Measurements from ENCODE around the gene RNU6-8.

The RNU6-8 gene

GRCh38 chr14:32205554-32205953 lies 2.5 kb upstream of the RNU6-8 start:
- DNase-seq (ENCODE audit: low read depth, low spot score): no peak

- no peak for DNase-seq (ENCODE audit: low read depth, low spot score)
Measured at GRCh38 chr14:32203928-32204357, 874 bp upstream of the RNU6-8 start.

- DNase-seq (ENCODE audit: low read depth, low spot score): no peak
Measured at GRCh38 chr14:32202491-32202997, 525 bp downstream of the RNU6-8 start.

GRCh38 chr14:32201816-32202490 lies 1.1 kb downstream of the RNU6-8 start, which contains the start of gene RNU6-7:
TSS of gene RNU6-7 (plus strand) at chr14:32202045.
- DNase-seq (ENCODE audit: low read depth, low spot score): no peak

- DNase-seq (ENCODE audit: low read depth, low spot score): peak; percentile 42
Measured at GRCh38 chr14:32201193-32201815, 1.8 kb downstream of the RNU6-8 start.

GRCh38 chr14:32200368-32201192 lies 2.5 kb downstream of the RNU6-8 start:
- DNase-seq (ENCODE audit: low read depth, low spot score): no peak

- no peak for DNase-seq (ENCODE audit: low read depth, low spot score)
Measured at GRCh38 chr14:32197919-32198318, 5.2 kb downstream of the RNU6-8 start.

GRCh38 chr14:32195636-32196035 lies 7.4 kb downstream of the RNU6-8 start:
- DNase-seq (ENCODE audit: low read depth, low spot score): no peak

GRCh38 chr14:32193532-32193931 lies 9.5 kb downstream of the RNU6-8 start:
- no peak for DNase-seq (ENCODE audit: low read depth, low spot score)

- DNase-seq (ENCODE audit: low read depth, low spot score): no peak
Measured at GRCh38 chr14:32192712-32193373, 10.2 kb downstream of the RNU6-8 start.

- no peak for DNase-seq (ENCODE audit: low read depth, low spot score)
Measured at GRCh38 chr14:32190673-32191072, 12.4 kb downstream of the RNU6-8 start.

GRCh38 chr14:32189811-32190210 lies 13.3 kb downstream of the RNU6-8 start:
- no peak for DNase-seq (ENCODE audit: low read depth, low spot score)

- DNase-seq (ENCODE audit: low read depth, low spot score): no peak
Measured at GRCh38 chr14:32186248-32186647, 16.8 kb downstream of the RNU6-8 start.

GRCh38 chr14:32185097-32185496 lies 18.0 kb downstream of the RNU6-8 start:
- no peak for DNase-seq (ENCODE audit: low read depth, low spot score)

GRCh38 chr14:32183151-32184058 lies 19.7 kb downstream of the RNU6-8 start:
- no peak for DNase-seq (ENCODE audit: low read depth, low spot score)

GRCh38 chr14:32171469-32171868 lies 31.6 kb downstream of the RNU6-8 start:
- no peak for DNase-seq (ENCODE audit: low read depth, low spot score)

- DNase-seq (ENCODE audit: low read depth, low spot score): no peak
Measured at GRCh38 chr14:32169191-32169590, 33.9 kb downstream of the RNU6-8 start.

- no peak for DNase-seq (ENCODE audit: low read depth, low spot score)
Measured at GRCh38 chr14:32167907-32168306, 35.2 kb downstream of the RNU6-8 start.

GRCh38 chr14:32166924-32167323 lies 36.1 kb downstream of the RNU6-8 start:
- no peak for DNase-seq (ENCODE audit: low read depth, low spot score)

GRCh38 chr14:32166029-32166428 lies 37.0 kb downstream of the RNU6-8 start:
- DNase-seq (ENCODE audit: low read depth, low spot score): no peak
